Fibroblast of lung (primary cell): ENCODE data around the gene HDHD5.

Source experiments
- EZH2 ChIP-seq: IDR thresholded peaks from 2 replicates; pipeline ENCODE4 v1.5.1; 2012; ENCODE audit warnings: low read length, control low read depth, mild to moderate bottlenecking; ENCODE audit errors: missing control alignments
- TF ChIP-seq, protein P1 (sequence below), 2 donors: IDR thresholded peaks in 1 of 2; conservative IDR thresholded peaks in 1 of 2; 1 replicate in 1 of 2; 2 replicates in 1 of 2; pipeline ENCODE4 v1.5.1; 2011 to 2012; ENCODE audit warnings: low read length in 2 of 2, control low read depth in 1 of 2, inconsistent platforms in 1 of 2, low read depth in 1 of 2, mild to moderate bottlenecking in 1 of 2

GRCh38 chr22:17098379-17098819 is 60.7 kb downstream of the HDHD5 start:
- TF ChIP-seq EZH2 = no peak
- TF ChIP-seq, protein P1, sequence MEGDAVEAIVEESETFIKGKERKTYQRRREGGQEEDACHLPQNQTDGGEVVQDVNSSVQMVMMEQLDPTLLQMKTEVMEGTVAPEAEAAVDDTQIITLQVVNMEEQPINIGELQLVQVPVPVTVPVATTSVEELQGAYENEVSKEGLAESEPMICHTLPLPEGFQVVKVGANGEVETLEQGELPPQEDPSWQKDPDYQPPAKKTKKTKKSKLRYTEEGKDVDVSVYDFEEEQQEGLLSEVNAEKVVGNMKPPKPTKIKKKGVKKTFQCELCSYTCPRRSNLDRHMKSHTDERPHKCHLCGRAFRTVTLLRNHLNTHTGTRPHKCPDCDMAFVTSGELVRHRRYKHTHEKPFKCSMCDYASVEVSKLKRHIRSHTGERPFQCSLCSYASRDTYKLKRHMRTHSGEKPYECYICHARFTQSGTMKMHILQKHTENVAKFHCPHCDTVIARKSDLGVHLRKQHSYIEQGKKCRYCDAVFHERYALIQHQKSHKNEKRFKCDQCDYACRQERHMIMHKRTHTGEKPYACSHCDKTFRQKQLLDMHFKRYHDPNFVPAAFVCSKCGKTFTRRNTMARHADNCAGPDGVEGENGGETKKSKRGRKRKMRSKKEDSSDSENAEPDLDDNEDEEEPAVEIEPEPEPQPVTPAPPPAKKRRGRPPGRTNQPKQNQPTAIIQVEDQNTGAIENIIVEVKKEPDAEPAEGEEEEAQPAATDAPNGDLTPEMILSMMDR (conservative IDR thresholded peaks at IDR 0.05 in 1 of 2, IDR thresholded peaks at IDR 0.05 in 1 of 2; ENCODE audit: low read depth in 1 of 2, low read length in 2 of 2) = no peak
